ENCODE results near the gene GPR35.

DNA sequence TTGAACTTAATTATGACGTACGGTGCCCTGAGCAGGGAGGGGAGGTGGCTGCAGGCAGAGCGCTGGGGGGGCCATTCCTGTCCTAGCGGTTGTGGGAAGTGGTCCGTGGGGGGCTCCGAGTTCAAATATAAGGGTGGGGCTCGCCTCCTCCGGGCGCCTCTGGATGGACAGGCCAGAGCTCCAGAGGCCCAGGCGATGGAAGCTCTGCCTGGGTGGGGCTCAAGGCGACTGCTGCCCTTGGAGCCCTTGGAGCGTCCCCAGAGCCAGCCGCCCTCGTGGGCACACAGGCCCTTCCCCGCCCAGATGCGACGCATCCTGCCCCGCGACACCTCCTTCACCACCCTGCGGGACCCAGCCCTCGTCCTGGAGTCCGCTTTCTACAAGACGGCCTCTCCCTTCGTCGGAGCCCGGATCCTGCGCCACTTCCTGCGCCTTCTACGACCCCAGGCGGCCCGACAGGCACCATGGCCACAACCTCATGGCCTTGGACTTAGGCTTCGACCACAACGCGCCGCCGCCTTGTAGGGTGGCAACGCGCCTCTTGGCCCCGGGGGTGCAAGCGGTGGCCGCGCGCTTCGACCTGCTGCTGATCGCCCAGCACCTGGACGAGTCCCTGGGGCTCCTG lies 46.9 kb downstream of the GPR35 start:
- TF ChIP-seq TCF7L2 (IDR thresholded peaks at IDR 0.05; ENCODE audit: low read depth, low read length) (no peak), SIN3A (IDR thresholded peaks at IDR 0.05; ENCODE audit: borderline replicate concordance, insufficient read depth, low read depth, low read length) (no peak)
- TF ChIP-seq, protein P1, sequence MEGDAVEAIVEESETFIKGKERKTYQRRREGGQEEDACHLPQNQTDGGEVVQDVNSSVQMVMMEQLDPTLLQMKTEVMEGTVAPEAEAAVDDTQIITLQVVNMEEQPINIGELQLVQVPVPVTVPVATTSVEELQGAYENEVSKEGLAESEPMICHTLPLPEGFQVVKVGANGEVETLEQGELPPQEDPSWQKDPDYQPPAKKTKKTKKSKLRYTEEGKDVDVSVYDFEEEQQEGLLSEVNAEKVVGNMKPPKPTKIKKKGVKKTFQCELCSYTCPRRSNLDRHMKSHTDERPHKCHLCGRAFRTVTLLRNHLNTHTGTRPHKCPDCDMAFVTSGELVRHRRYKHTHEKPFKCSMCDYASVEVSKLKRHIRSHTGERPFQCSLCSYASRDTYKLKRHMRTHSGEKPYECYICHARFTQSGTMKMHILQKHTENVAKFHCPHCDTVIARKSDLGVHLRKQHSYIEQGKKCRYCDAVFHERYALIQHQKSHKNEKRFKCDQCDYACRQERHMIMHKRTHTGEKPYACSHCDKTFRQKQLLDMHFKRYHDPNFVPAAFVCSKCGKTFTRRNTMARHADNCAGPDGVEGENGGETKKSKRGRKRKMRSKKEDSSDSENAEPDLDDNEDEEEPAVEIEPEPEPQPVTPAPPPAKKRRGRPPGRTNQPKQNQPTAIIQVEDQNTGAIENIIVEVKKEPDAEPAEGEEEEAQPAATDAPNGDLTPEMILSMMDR (IDR thresholded peaks at IDR 0.05) = no peak
- TF ChIP-seq, protein P2, sequence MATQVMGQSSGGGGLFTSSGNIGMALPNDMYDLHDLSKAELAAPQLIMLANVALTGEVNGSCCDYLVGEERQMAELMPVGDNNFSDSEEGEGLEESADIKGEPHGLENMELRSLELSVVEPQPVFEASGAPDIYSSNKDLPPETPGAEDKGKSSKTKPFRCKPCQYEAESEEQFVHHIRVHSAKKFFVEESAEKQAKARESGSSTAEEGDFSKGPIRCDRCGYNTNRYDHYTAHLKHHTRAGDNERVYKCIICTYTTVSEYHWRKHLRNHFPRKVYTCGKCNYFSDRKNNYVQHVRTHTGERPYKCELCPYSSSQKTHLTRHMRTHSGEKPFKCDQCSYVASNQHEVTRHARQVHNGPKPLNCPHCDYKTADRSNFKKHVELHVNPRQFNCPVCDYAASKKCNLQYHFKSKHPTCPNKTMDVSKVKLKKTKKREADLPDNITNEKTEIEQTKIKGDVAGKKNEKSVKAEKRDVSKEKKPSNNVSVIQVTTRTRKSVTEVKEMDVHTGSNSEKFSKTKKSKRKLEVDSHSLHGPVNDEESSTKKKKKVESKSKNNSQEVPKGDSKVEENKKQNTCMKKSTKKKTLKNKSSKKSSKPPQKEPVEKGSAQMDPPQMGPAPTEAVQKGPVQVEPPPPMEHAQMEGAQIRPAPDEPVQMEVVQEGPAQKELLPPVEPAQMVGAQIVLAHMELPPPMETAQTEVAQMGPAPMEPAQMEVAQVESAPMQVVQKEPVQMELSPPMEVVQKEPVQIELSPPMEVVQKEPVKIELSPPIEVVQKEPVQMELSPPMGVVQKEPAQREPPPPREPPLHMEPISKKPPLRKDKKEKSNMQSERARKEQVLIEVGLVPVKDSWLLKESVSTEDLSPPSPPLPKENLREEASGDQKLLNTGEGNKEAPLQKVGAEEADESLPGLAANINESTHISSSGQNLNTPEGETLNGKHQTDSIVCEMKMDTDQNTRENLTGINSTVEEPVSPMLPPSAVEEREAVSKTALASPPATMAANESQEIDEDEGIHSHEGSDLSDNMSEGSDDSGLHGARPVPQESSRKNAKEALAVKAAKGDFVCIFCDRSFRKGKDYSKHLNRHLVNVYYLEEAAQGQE (IDR thresholded peaks at IDR 0.05; ENCODE audit: insufficient read depth in 1 of 2, low read depth in 2 of 2, low read length in 1 of 2) = no peak

Measured in Panc1 (cell line).